ENCODE measurements around the gene BICDL2. TPM values are rescaled to one million over a fixed set of nuclear protein-coding genes. Genes with fewer than 3 reads are reported as not detected.

The BICDL2 gene
- total and polyA plus RNA-seq, 9 of the 15 experiments (the other 6 are each of a cell fraction or from before 2014, with no cell fraction given), result 0.09 to 0.28 (median 0.09) TPM; not detected in 6

GRCh38 chr16:3026609-3027488, 9.9 kb downstream of the BICDL2 start:
- Histone ChIP-seq H3K4me3 (no peak overlapping the region), H3K9me3 (replicated peaks; ENCODE audit: control insufficient read depth, insufficient read depth, low read depth, low read length) (no peaks in the 10 kb centered on the region), H3K4me2 (ENCODE audit: insufficient read depth, low read length) (no peak overlapping the region), H3K36me3 (ENCODE audit: control insufficient read depth, insufficient read depth, low read length) (peaks cover 34% of the 10 kb centered on the region; the same call in 2 of the 3 replicates), H2AFZ (ENCODE audit: low read depth, low read length) (no peak overlapping the region), H3K79me2 (ENCODE audit: control insufficient read depth, insufficient read depth, low read length) (peaks cover 25% of the 10 kb centered on the region), H3K9ac (ENCODE audit: insufficient read depth in 1 of 2, low read depth in 2 of 2, low read length in 2 of 2) (peak overlapping the region in 1 of 2 experiments; percentile 61; a peak in 2 of 4 replicates), H4K20me1 (replicated peaks; ENCODE audit: control insufficient read depth, insufficient read depth, low read length) (peaks cover 19% of the 10 kb centered on the region), H3K27me3 (ENCODE audit: control insufficient read depth in 2 of 2, insufficient read depth in 2 of 2, low read length in 2 of 2) (peaks cover 10 to 27% of the 10 kb centered on the region in 2 experiments; a peak in 4 of 5 replicates), H3K27ac (ENCODE audit: extremely low read depth, low read depth, low read length) (no peak overlapping the region), H3K9me1 (ENCODE audit: control insufficient read depth, insufficient read depth, low read length) (peaks cover 2% of the 10 kb centered on the region), H3K4me1 (replicated peaks in 1 of 2; ENCODE audit: control insufficient read depth in 2 of 2, insufficient read depth in 2 of 2, low read length in 2 of 2) (peaks cover 30 to 87% of the 10 kb centered on the region in 2 experiments)
- ATAC-seq (no peak), FAIRE-seq (no peak), DNase-seq (ENCODE audit: extremely low read depth in 1 of 4, low spot score in 3 of 4) (no peak)
- BruUV-seq (replicated peaks), result no TSS peak
- CTCF ChIA-PET (ENCODE audit: low intra/inter-chr PET ratio), result no interaction called here
- in situ Hi-C loops (cut with MboI) (no loop called here), intact Hi-C loops (cut with micrococcal nuclease) (loop anchor here (10.0 kb wide), 1 partner anchor 62 kb away; the partner anchor contains the start of genes KREMEN2 and PAQR4)
- POLR2A ChIA-PET, result interaction anchor here (0.6 to 1.9 kb wide), 6 partner anchors 19 to 131 kb away, joined by 3 to 6 read pairs (median 4); no protein-coding TSS in a partner anchor
- WGBS (ENCODE audit: insufficient coverage, low coverage, missing lambda C conversion rate), result 95% methylated on average over 24 of the region's 24 CpGs
- TF ChIP-seq VEZF1 (CRISPR knock-in tag; IDR thresholded peaks at IDR 0.05), result no peak
- no peak for TF ChIP-seq KAT8 (IDR thresholded peaks at IDR 0.05; ENCODE audit: low read depth)
- TF ChIP-seq, protein P1, sequence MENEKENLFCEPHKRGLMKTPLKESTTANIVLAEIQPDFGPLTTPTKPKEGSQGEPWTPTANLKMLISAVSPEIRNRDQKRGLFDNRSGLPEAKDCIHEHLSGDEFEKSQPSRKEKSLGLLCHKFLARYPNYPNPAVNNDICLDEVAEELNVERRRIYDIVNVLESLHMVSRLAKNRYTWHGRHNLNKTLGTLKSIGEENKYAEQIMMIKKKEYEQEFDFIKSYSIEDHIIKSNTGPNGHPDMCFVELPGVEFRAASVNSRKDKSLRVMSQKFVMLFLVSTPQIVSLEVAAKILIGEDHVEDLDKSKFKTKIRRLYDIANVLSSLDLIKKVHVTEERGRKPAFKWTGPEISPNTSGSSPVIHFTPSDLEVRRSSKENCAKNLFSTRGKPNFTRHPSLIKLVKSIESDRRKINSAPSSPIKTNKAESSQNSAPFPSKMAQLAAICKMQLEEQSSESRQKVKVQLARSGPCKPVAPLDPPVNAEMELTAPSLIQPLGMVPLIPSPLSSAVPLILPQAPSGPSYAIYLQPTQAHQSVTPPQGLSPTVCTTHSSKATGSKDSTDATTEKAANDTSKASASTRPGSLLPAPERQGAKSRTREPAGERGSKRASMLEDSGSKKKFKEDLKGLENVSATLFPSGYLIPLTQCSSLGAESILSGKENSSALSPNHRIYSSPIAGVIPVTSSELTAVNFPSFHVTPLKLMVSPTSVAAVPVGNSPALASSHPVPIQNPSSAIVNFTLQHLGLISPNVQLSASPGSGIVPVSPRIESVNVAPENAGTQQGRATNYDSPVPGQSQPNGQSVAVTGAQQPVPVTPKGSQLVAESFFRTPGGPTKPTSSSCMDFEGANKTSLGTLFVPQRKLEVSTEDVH (IDR thresholded peaks at IDR 0.05; ENCODE audit: low read depth, partially characterized antibody), result no peak
- no peak for TF ChIP-seq ZNF133 (CRISPR knock-in tag; IDR thresholded peaks at IDR 0.05)
- TF ChIP-seq SAP30 (IDR thresholded peaks at IDR 0.05; ENCODE audit: borderline replicate concordance, insufficient read depth, low read depth, low read length, poor library complexity, severe bottlenecking), result no peak
- TF ChIP-seq, protein P2, sequence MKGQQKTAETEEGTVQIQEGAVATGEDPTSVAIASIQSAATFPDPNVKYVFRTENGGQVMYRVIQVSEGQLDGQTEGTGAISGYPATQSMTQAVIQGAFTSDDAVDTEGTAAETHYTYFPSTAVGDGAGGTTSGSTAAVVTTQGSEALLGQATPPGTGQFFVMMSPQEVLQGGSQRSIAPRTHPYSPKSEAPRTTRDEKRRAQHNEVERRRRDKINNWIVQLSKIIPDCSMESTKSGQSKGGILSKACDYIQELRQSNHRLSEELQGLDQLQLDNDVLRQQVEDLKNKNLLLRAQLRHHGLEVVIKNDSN (CRISPR knock-in tag; IDR thresholded peaks at IDR 0.05), result no peak
- TF ChIP-seq ZNF449 (CRISPR knock-in tag; IDR thresholded peaks at IDR 0.05), result no peak
- TF ChIP-seq ZEB2 (IDR thresholded peaks at IDR 0.05), result no peak
- no peak for TF ChIP-seq ZZZ3 (IDR thresholded peaks at IDR 0.05)
- no peak for TF ChIP-seq SLC30A9 (CRISPR knock-in tag; IDR thresholded peaks at IDR 0.05)
- TF ChIP-seq ILK (tag; IDR thresholded peaks at IDR 0.05; ENCODE audit: borderline replicate concordance, low read depth), result no peak
- TF ChIP-seq E2F1 (CRISPR knock-in tag; IDR thresholded peaks at IDR 0.05), result no peak

All from K562 (cell line).